ENCODE results near the gene TUBG1.

DNA sequence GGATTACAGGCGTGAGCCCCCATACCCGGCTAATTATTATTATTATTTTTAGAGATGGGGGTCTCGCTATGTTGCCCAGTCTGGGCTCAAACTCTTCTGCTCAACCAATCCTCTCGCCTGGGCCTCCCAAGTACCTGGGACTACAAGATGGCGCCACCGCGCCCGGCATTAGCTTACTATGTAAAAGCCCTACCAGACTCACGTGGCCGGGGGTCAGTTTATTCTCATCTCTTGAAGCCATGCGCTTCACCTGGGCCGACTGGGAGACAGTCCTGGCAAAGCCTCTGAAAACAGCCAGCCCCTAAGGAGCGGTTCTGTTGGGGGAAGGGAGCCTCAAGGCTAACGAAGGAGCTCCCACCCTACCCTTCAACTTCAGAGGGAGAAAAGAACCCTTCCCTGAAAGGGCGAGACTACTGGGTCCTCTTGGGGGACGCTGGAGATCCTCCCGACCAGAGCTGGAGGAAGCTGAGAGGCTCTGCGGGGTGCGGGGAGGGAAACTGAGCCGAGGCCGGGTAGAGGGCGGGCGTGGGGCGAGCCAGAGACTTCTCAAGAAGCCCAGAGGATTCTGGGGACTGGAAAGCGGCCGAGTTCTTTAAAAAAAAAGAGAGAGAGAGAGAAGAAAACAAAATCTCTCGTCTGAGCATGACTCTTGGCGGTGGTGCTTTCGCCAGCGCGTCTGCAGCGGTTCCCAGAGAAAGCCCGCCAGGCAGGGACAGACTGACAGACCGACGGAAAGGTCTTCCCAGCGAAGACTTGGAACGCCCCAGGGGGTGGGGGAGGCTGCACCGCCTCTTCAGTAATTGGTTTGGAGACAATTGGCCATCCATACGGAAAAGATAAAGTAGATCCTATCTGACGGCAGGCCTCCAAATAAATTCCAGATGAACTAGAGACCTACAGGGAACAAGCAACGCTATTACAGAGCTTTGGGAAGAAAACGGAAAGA lies 44.0 kb downstream of the TUBG1 start:
- TF ChIP-seq, protein P1, sequence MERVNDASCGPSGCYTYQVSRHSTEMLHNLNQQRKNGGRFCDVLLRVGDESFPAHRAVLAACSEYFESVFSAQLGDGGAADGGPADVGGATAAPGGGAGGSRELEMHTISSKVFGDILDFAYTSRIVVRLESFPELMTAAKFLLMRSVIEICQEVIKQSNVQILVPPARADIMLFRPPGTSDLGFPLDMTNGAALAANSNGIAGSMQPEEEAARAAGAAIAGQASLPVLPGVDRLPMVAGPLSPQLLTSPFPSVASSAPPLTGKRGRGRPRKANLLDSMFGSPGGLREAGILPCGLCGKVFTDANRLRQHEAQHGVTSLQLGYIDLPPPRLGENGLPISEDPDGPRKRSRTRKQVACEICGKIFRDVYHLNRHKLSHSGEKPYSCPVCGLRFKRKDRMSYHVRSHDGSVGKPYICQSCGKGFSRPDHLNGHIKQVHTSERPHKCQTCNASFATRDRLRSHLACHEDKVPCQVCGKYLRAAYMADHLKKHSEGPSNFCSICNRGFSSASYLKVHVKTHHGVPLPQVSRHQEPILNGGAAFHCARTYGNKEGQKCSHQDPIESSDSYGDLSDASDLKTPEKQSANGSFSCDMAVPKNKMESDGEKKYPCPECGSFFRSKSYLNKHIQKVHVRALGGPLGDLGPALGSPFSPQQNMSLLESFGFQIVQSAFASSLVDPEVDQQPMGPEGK (CRISPR knock-in tag; IDR thresholded peaks at IDR 0.05; ENCODE audit: borderline replicate concordance), result no peak
- TF ChIP-seq ARNTL (CRISPR knock-in tag; IDR thresholded peaks at IDR 0.05; ENCODE audit: borderline replicate concordance, low read depth) (no peak), RARB (CRISPR knock-in tag; IDR thresholded peaks at IDR 0.05) (no peak), ZC3H10 (CRISPR knock-in tag; IDR thresholded peaks at IDR 0.05) (no peak), ZNF8 (CRISPR knock-in tag; IDR thresholded peaks at IDR 0.05) (no peak), SNAI2 (CRISPR knock-in tag; IDR thresholded peaks at IDR 0.05) (no peak), ZFP30 (CRISPR knock-in tag; IDR thresholded peaks at IDR 0.05) (no peak)
- TF ChIP-seq, protein P2, sequence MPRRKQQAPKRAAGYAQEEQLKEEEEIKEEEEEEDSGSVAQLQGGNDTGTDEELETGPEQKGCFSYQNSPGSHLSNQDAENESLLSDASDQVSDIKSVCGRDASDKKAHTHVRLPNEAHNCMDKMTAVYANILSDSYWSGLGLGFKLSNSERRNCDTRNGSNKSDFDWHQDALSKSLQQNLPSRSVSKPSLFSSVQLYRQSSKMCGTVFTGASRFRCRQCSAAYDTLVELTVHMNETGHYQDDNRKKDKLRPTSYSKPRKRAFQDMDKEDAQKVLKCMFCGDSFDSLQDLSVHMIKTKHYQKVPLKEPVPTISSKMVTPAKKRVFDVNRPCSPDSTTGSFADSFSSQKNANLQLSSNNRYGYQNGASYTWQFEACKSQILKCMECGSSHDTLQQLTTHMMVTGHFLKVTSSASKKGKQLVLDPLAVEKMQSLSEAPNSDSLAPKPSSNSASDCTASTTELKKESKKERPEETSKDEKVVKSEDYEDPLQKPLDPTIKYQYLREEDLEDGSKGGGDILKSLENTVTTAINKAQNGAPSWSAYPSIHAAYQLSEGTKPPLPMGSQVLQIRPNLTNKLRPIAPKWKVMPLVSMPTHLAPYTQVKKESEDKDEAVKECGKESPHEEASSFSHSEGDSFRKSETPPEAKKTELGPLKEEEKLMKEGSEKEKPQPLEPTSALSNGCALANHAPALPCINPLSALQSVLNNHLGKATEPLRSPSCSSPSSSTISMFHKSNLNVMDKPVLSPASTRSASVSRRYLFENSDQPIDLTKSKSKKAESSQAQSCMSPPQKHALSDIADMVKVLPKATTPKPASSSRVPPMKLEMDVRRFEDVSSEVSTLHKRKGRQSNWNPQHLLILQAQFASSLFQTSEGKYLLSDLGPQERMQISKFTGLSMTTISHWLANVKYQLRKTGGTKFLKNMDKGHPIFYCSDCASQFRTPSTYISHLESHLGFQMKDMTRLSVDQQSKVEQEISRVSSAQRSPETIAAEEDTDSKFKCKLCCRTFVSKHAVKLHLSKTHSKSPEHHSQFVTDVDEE (CRISPR knock-in tag; IDR thresholded peaks at IDR 0.05), result peak; percentile 86

Measured in SK-N-SH treated with all-trans-retinoic acid at 6 μM for 48 hours (cell line).